Smooth muscle cell (in vitro differentiated cells): ENCODE results near the gene MSX1. TPM values are rescaled to one million over a fixed set of nuclear protein-coding genes. Genes with fewer than 3 reads are reported as not detected.

Experiments
- DNase-seq: peaks from one replicate; lab custom pipeline; 2025; ENCODE audit not compliant: unreplicated experiment; lab: John Stamatoyannopoulos, UW
- H2AFZ ChIP-seq: fragments of 200-600 bp; sonication (generic); 2 replicates; pipeline ENCODE4 v1.6.0; 2016; ENCODE audit warnings: antibody characterized with exemption, low read depth, mild to moderate bottlenecking
- H3F3A ChIP-seq: fragments of 200-600 bp; sonication (generic); 2 replicates; pipeline ENCODE4 v1.6.0; 2017; ENCODE audit warnings: antibody characterized with exemption, low read depth
- H3K27ac ChIP-seq: fragments of 200-600 bp; sonication (generic); 2 replicates; pipeline ENCODE4 v1.5.1; 2016; ENCODE audit warnings: low read depth, mild to moderate bottlenecking
- H3K27me3 ChIP-seq: fragments of 200-600 bp; sonication (generic); 2 replicates; pipeline ENCODE4 v1.6.1; 2016; ENCODE audit warnings: low read depth, mild to moderate bottlenecking
- H3K36me3 ChIP-seq: fragments of 200-600 bp; sonication (generic); 2 replicates; pipeline ENCODE4 v1.5.1; 2016; ENCODE audit warnings: low read depth
- H3K4me1 ChIP-seq: fragments of 200-600 bp; sonication (generic); 2 replicates; pipeline ENCODE4 v1.5.1; 2016; ENCODE audit warnings: low read depth
- H3K4me2 ChIP-seq: fragments of 200-600 bp; sonication (generic); 2 replicates; pipeline ENCODE4 v1.6.0; 2016; ENCODE audit warnings: mild to moderate bottlenecking
- H3K4me3 ChIP-seq: fragments of 200-600 bp; sonication (generic); 2 replicates; pipeline ENCODE4 v1.5.1; 2016; ENCODE audit warnings: mild to moderate bottlenecking
- H3K79me2 ChIP-seq: fragments of 200-600 bp; sonication (generic); 2 replicates; pipeline ENCODE4 v1.6.0; 2016; ENCODE audit warnings: low read depth, mild to moderate bottlenecking
- H3K9ac ChIP-seq: fragments of 200-600 bp; sonication (generic); 2 replicates; pipeline ENCODE4 v1.6.0; 2016; ENCODE audit warnings: low read depth
- H3K9me3 ChIP-seq: fragments of 200-600 bp; sonication (generic); replicated peaks from 2 replicates; pipeline ENCODE4 v1.5.1; 2016; ENCODE audit warnings: low read depth
- H4K20me1 ChIP-seq: fragments of 200-600 bp; sonication (generic); 2 replicates; pipeline ENCODE4 v1.6.0; 2016; ENCODE audit warnings: low read depth
- CTCF ChIP-seq: fragments of 200-600 bp; sonication (generic); IDR thresholded peaks from 2 replicates; pipeline ENCODE4 v1.5.1; 2017; ENCODE audit warnings: borderline replicate concordance, mild to moderate bottlenecking, antibody characterized with exemption; ENCODE audit not compliant: insufficient read depth, poor library complexity, severe bottlenecking
- WGBS: methylation state at CpG from one replicate; pipeline ENCODE4 v1.1.7; 2016; ENCODE audit warnings: low lambda C conversion rate; 5-methylcytosine and 5-hydroxymethylcytosine counted together
- polyA plus RNA-seq: library from polyadenylated mRNA; unstranded; fragments of >200 nt; fragmentation: Nextera tagmentation; extraction: Ambion mirVana; gene quantifications from 2 replicates; pipeline ENCODE4 v1.2.1, GENCODE V29; 2016
- total RNA-seq: library from RNA; depleted of rRNA; stranded (reverse); fragments of >200 nt; gene quantifications from 2 replicates; pipeline ENCODE4 v1.2.3, GENCODE V29; 2014

Gene MSX1
- total and polyA plus RNA-seq, 2 experiments from 2014 or later = 13.4 to 27.5 TPM

DNA sequence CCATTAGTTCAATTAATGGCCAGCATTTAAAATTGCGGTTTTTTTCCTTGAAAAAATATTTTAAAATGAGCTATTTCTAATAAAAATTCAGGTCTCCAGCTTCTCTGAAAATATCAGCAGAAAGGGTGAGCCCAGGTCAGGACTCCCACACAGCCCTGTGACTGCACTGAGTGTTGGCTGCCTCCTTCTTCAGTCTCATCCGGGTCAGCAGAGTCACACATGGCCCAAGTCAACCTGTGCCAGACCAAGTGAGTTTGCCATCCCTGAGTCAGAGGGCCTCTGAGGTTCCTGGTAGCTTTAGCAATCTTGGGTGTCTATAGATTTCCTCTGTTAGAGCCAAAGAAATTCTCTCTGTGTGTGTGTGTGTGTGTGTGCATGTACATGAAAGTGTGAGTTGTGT lies 22.1 kb upstream of the MSX1 start:
- no peak for DNase-seq
- Histone ChIP-seq H3K79me2 (no peaks in the 10 kb centered on the region), H3K27me3 (no peaks in the 10 kb centered on the region), H3K4me3 (no peak overlapping the region), H3F3A (no peaks in the 10 kb centered on the region), H3K36me3 (no peaks in the 10 kb centered on the region), H3K4me2 (no peak overlapping the region), H2AFZ (no peak overlapping the region), H3K9ac (no peak overlapping the region), H3K9me3 (no peaks in the 10 kb centered on the region), H3K4me1 (peaks cover 12% of the 10 kb centered on the region), H3K27ac (no peak overlapping the region), H4K20me1 (no peaks in the 10 kb centered on the region)
- TF ChIP-seq CTCF = no peak
- WGBS = 95% methylated on average over 2 of the region's 2 CpGs

DNA sequence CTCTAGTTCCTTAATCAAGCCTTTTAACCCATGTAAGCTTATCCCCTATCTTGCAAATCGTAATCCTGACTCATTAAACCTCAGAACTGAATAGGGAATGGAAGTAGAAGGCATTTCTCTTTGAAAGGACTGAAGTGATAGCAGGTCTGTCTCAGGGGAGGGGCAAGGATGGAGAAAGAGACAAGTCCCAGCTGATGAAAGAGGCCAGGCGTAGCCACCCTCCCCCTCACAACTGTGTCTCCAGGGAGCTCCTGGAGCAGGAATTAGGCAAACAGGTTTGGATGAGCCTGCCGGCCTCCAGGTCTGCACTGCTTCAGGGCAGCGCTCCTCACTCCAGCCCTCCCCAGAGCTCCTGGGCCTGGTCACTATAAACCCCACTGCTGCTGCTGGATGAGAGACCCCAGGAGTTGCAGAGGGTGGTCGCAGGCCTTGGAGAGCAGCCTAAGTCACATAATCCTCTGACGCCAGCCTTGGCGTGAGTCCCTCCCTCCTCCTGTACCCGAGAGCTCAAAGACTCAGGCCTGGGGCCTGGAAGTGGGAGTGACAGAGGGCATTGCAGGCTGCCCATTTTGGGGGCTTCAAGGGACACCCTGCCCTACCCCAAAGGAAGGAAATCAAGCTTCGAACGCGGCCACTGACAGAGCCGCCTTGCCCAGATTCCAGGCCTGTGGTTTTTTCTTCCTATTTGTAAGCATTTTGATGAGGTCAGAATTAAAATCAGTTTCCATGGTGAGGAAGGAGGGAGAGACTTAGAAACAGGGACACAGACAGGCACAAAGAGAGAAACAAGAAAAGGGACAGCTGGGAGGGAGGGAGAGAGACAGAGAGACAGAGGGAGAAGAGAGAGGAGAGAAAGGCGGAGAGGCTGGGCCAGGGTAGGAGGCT lies 21.2 kb upstream of the MSX1 start:
- peak overlapping the region; percentile 4 for H3K27ac ChIP-seq
- H3K9me3 ChIP-seq = no peaks in the 10 kb centered on the region
- TF ChIP-seq CTCF = no peak
- no peaks in the 10 kb centered on the region for H3K79me2 ChIP-seq
- no peak overlapping the region for H3K4me3 ChIP-seq
- 57% methylated on average over 13 of the region's 13 CpGs for WGBS
- H3K4me2 ChIP-seq = no peak overlapping the region
- H3K9ac ChIP-seq = peak overlapping the region; percentile 24
- no peaks in the 10 kb centered on the region for H3F3A ChIP-seq
- no peaks in the 10 kb centered on the region for H3K27me3 ChIP-seq
- H3K36me3 ChIP-seq = no peaks in the 10 kb centered on the region
- H3K4me1 ChIP-seq = peaks cover 12% of the 10 kb centered on the region
- DNase-seq = no peak
- no peak overlapping the region for H2AFZ ChIP-seq
- no peaks in the 10 kb centered on the region for H4K20me1 ChIP-seq

DNA sequence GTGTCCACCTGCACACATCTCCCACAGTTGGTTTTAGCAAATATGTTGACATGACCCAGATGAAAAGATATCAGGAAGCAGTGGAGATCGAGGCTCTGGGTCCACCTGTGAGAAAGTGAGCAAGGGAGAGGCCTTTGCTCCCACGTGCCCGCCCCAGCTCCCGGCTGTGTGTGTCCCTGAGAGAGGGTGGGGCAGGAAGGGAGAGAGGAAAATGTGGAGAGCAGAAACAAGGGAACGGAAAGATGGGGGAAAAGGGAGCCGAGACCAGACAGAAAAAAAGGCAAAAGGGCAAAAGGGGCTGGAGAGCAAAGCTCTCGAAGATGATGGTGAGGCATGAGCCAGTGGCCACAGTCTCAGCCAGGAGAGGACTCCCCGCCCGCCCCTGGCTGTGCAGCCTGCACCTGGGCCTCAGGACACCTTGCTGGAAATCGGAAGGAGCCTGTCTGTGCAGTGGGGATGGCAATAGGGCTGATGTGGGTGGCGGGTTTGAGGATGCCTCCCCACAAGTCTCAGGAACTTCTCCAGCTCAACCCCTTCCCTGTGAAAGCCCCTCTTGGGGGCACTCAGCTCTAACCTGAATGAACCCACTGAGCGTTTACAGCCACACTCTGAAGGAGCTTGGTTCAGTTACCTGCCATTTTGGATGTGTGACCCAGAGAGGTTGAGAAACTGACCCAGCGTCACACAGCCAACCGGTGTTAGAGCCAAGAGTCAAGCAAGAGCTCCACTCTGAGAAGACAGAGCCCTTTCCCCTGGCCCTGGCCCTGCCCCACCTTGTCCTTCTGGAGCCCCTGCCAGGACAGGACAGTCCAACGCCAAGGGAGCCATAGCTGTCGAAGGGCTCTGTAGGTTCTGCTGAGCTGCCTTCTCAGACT lies 20.3 kb upstream of the MSX1 start:
- H2AFZ ChIP-seq = no peak overlapping the region
- H3K27me3 ChIP-seq = no peaks in the 10 kb centered on the region
- no peaks in the 10 kb centered on the region for H3F3A ChIP-seq
- WGBS = 84% methylated on average over 14 of the region's 16 CpGs
- no peaks in the 10 kb centered on the region for H3K79me2 ChIP-seq
- no peak for DNase-seq
- no peak overlapping the region for H3K27ac ChIP-seq
- H3K4me1 ChIP-seq = peaks cover 12% of the 10 kb centered on the region
- no peak for TF ChIP-seq CTCF
- H3K9me3 ChIP-seq = no peaks in the 10 kb centered on the region
- peak overlapping the region; percentile 24 for H3K9ac ChIP-seq
- H3K4me2 ChIP-seq = no peak overlapping the region
- H3K36me3 ChIP-seq = no peaks in the 10 kb centered on the region
- no peak overlapping the region for H3K4me3 ChIP-seq
- H4K20me1 ChIP-seq = no peaks in the 10 kb centered on the region
